Measurements from ENCODE around the gene RBM33.
A peak's percentile ranks its signal among the peaks of the same experiment; 100 is the strongest.

RBM33 gene

GRCh38 chr7:155625557-155625956 is 18.9 kb upstream of the RBM33 start:
- DNase-seq (ENCODE audit: low read depth in 2 of 3, low spot score in 1 of 3) = no peak

GRCh38 chr7:155629171-155629570 is 15.3 kb upstream of the RBM33 start:
- no peak for DNase-seq (ENCODE audit: low read depth in 2 of 3, low spot score in 1 of 3)

- no peak for DNase-seq (ENCODE audit: low read depth in 2 of 3, low spot score in 1 of 3)
These were observed 13.3 kb upstream of the RBM33 start for GRCh38 chr7:155631155-155631554.

GRCh38 chr7:155635817-155636216 is 8.6 kb upstream of the RBM33 start:
- DNase-seq (ENCODE audit: low read depth in 2 of 3, low spot score in 1 of 3) = no peak

- no peak for DNase-seq (ENCODE audit: low read depth in 2 of 3, low spot score in 1 of 3)
These were observed 7.3 kb upstream of the RBM33 start for GRCh38 chr7:155637155-155637554.

- no peak for DNase-seq (ENCODE audit: low read depth in 2 of 3, low spot score in 1 of 3)
These were observed 6.1 kb upstream of the RBM33 start for GRCh38 chr7:155638366-155638765.

GRCh38 chr7:155639958-155640520 is 4.4 kb upstream of the RBM33 start:
- no peak for DNase-seq (ENCODE audit: low read depth in 2 of 3, low spot score in 1 of 3)

GRCh38 chr7:155640629-155641028 is 3.8 kb upstream of the RBM33 start:
- DNase-seq (ENCODE audit: low read depth in 2 of 3, low spot score in 1 of 3) = no peak

GRCh38 chr7:155643804-155644177 is 670 bp upstream of the RBM33 start:
- DNase-seq (ENCODE audit: low read depth in 2 of 3, low spot score in 1 of 3) = no peak

- peak; percentile 7 to 24 (median 22) for DNase-seq (ENCODE audit: low read depth in 2 of 3, low spot score in 1 of 3)
These were observed 579 bp downstream of the RBM33 start for GRCh38 chr7:155644971-155645509.

GRCh38 chr7:155645662-155646061 is 1.2 kb downstream of the RBM33 start:
- no peak for DNase-seq (ENCODE audit: low read depth in 2 of 3, low spot score in 1 of 3)

GRCh38 chr7:155646669-155647068 is 2.2 kb downstream of the RBM33 start:
- no peak for DNase-seq (ENCODE audit: low read depth in 2 of 3, low spot score in 1 of 3)

- DNase-seq (ENCODE audit: low read depth in 2 of 3, low spot score in 1 of 3) = no peak
These were observed 2.8 kb downstream of the RBM33 start for GRCh38 chr7:155647302-155647701.

- DNase-seq (ENCODE audit: low read depth in 2 of 3, low spot score in 1 of 3) = no peak
These were observed 3.3 kb downstream of the RBM33 start for GRCh38 chr7:155647734-155648133.

GRCh38 chr7:155648752-155649339 is 4.4 kb downstream of the RBM33 start:
- no peak for DNase-seq (ENCODE audit: low read depth in 2 of 3, low spot score in 1 of 3)

- DNase-seq (ENCODE audit: low read depth in 2 of 3, low spot score in 1 of 3) = no peak
These were observed 5.1 kb downstream of the RBM33 start for GRCh38 chr7:155649588-155649987.

GRCh38 chr7:155652156-155653114 is 8.0 kb downstream of the RBM33 start:
- no peak for DNase-seq (ENCODE audit: low read depth in 2 of 3, low spot score in 1 of 3)

- DNase-seq (ENCODE audit: low read depth in 2 of 3, low spot score in 1 of 3) = no peak
These were observed 9.3 kb downstream of the RBM33 start for GRCh38 chr7:155653803-155654202.

GRCh38 chr7:155656891-155657290 is 12.4 kb downstream of the RBM33 start:
- DNase-seq (ENCODE audit: low read depth in 2 of 3, low spot score in 1 of 3) = no peak

GRCh38 chr7:155660059-155660757 is 15.7 kb downstream of the RBM33 start:
- no peak for DNase-seq (ENCODE audit: low read depth in 2 of 3, low spot score in 1 of 3)

- no peak for DNase-seq (ENCODE audit: low read depth in 2 of 3, low spot score in 1 of 3)
These were observed 16.3 kb downstream of the RBM33 start for GRCh38 chr7:155660758-155661093.

Data from stimulated activated CD4-positive, alpha-beta T cell treated with anti-CD3 and anti-CD28 coated beads, Interleukin-12 subunit alpha, Interleukin-12 subunit beta, amount 100 ng/mL, for 48 hours (primary cell).